HG03565 (cell line): ENCODE results near the gene NOXA1.
"Not testable (repeated sequence)": the region's sequence is repeated elsewhere in the genome, so short reads cannot be mapped to it uniquely, and the experiment has no call there.

Source experiments
- ATAC-seq: cut with Tn5 transposase; IDR thresholded peaks from one replicate; pipeline ENCODE4 v1.9.1; 2021; ENCODE audit warnings: mild to moderate bottlenecking, moderate library complexity; ENCODE audit not compliant: unreplicated experiment

The NOXA1 gene

GRCh38 chr9:137405677-137406081 lies 17.5 kb upstream of the NOXA1 start:
- no peak for ATAC-seq

GRCh38 chr9:137406085-137406760 lies 17.0 kb upstream of the NOXA1 start:
- no peak for ATAC-seq

GRCh38 chr9:137406876-137407589 lies 16.2 kb upstream of the NOXA1 start:
- ATAC-seq: no peak

- no peak for ATAC-seq
Measured at GRCh38 chr9:137407590-137408300, 15.4 kb upstream of the NOXA1 start.

- no peak for ATAC-seq
Measured at GRCh38 chr9:137408651-137409405, 14.4 kb upstream of the NOXA1 start.

GRCh38 chr9:137409515-137409914 lies 13.7 kb upstream of the NOXA1 start:
- no peak for ATAC-seq

GRCh38 chr9:137410236-137410890 lies 12.8 kb upstream of the NOXA1 start:
- not testable (repeated sequence) for ATAC-seq

- ATAC-seq: no peak
Measured at GRCh38 chr9:137410891-137411249, 12.3 kb upstream of the NOXA1 start.

- no peak for ATAC-seq
Measured at GRCh38 chr9:137411260-137411644, 11.9 kb upstream of the NOXA1 start.

- no peak for ATAC-seq
Measured at GRCh38 chr9:137411645-137412380, 11.4 kb upstream of the NOXA1 start.

- ATAC-seq: no peak
Measured at GRCh38 chr9:137412431-137412830, 10.8 kb upstream of the NOXA1 start.

- ATAC-seq: no peak
Measured at GRCh38 chr9:137415451-137415850, 7.7 kb upstream of the NOXA1 start.

- no peak for ATAC-seq
Measured at GRCh38 chr9:137416006-137416562, 7.1 kb upstream of the NOXA1 start.

GRCh38 chr9:137416563-137417151 lies 6.5 kb upstream of the NOXA1 start:
- ATAC-seq: no peak

GRCh38 chr9:137417161-137418021 lies 5.8 kb upstream of the NOXA1 start:
- no peak for ATAC-seq

- no peak for ATAC-seq
Measured at GRCh38 chr9:137421838-137422603, 1.2 kb upstream of the NOXA1 start.

- ATAC-seq: peak; percentile 20
Measured at GRCh38 chr9:137423514-137424291, 510 bp downstream of the NOXA1 start.
